BE2C (cell line): ENCODE data around the gene MT1A.

Experiments used
- DNase-seq: peaks from one replicate; pipeline ENCODE4 v3.0.0-alpha.2; 2020
- H3K27me3 ChIP-seq: fragments of 250-450 bp; sonication (Bioruptor Pico); 2 replicates; pipeline ENCODE4 v1.5.1; 2020; ENCODE audit warnings: mild to moderate bottlenecking
- H3K36me3 ChIP-seq: fragments of 250-450 bp; sonication (Bioruptor Pico); 2 replicates; pipeline ENCODE4 v1.5.1; 2020; ENCODE audit warnings: mild to moderate bottlenecking
- H3K4me1 ChIP-seq: fragments of 250-450 bp; sonication (Bioruptor Pico); 2 replicates; pipeline ENCODE4 v1.5.1; 2020
- H3K4me3 ChIP-seq: 2 replicates; pipeline ENCODE4 v1.5.1; 2011; ENCODE audit warnings: low read depth, low read length
- H3K9me3 ChIP-seq: fragments of 250-450 bp; sonication (Bioruptor Pico); 2 replicates; pipeline ENCODE4 v1.5.1; 2020
- CTCF ChIP-seq: IDR thresholded peaks from 2 replicates; pipeline ENCODE4 v1.5.1; 2012; ENCODE audit warnings: mild to moderate bottlenecking, low read depth, low read length

Gene MT1A

GRCh38 chr16:56640076-56640475 lies 1.6 kb downstream of the MT1A start:
- H3K4me1 ChIP-seq: no peaks in the 10 kb centered on the region
- no peaks in the 10 kb centered on the region for H3K36me3 ChIP-seq
- peaks cover 76% of the 10 kb centered on the region for H3K27me3 ChIP-seq
- DNase-seq: no peak
- H3K9me3 ChIP-seq: no peaks in the 10 kb centered on the region
- no peak overlapping the region for H3K4me3 ChIP-seq
- TF ChIP-seq CTCF: no peak

DNA sequence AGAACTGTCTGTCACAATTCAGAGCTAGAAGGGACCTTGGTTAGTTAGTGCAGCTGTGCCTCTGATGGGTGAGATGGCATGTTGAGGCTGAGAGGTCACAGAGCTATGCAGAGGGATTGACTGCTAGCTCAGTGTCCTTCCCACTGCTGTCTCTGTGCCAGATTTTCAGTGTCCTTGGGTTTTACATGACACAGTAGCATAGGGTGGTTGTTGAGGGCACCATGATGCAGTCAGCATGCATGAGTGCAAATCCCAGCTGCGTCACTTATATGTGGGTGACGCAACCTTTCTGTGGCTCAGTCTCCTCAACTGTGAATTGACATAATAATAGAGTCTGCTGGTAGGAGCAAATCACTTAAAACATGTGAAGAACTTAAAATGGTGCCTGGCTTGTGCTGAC lies 2.7 kb downstream of the MT1A start:
- no peaks in the 10 kb centered on the region for H3K36me3 ChIP-seq
- H3K4me3 ChIP-seq: no peak overlapping the region
- H3K9me3 ChIP-seq: no peaks in the 10 kb centered on the region
- no peaks in the 10 kb centered on the region for H3K4me1 ChIP-seq
- H3K27me3 ChIP-seq: peaks cover 65% of the 10 kb centered on the region
- TF ChIP-seq CTCF: no peak
- DNase-seq: no peak

DNA sequence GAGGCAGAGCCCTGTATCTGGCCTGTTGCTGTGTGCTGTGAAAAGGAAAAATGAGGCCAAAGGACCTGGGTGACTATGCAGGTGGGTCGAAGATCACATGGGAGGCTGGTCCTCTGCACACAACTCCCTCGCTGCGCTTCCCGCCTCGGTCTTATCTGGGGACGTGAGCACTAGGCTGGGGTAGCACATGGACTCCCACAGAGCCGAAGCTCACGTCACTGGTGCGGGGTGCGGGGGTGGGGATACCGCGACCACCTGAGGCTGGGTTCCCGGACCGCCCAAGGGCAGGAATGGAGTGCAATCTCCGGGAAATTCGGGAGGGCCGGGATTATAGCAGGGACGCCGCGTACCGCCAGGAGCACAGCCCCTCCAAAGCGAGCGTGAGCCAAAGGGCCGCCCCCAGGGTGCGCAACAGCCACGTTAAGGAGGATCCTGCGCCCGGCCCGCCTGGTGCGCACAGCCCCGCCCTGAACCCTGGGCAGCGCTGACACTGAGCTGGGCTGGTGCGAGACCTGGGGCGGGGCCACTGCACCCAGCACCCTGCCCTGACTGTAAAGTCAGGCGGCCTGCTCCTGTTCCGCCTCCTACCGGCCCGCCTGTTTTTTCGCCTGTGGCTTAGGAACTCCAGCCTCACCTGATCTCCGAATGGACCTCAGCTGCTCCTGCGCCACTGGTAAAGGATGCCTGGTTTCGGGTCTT lies 4.8 kb downstream of the MT1A start:
- Histone ChIP-seq H3K4me1 (no peaks in the 10 kb centered on the region), H3K4me3 (peak overlapping the region; percentile 38), H3K36me3 (no peaks in the 10 kb centered on the region), H3K9me3 (no peaks in the 10 kb centered on the region), H3K27me3 (peaks cover 60% of the 10 kb centered on the region)
- peak; percentile 41 for TF ChIP-seq CTCF
- DNase-seq: peak; percentile 69

DNA sequence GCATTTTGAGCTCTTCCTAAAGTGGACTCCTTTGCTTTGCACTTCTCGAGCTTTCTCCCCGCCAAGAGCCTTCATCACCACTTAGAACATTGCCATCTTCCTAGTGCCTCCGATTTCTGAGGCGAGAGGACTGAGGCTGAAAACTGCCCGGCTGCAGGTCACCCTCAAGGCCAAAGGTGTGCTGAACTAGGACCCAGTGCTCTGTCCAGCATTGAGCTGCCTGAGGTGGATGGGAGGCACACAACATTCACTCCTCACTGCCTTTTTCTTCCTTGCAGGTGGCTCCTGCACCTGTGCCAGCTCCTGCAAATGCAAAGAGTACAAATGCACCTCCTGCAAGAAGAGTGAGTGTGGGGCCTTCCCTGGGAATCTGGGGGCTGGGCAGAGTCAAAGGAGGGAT lies 5.4 kb downstream of the MT1A start:
- Histone ChIP-seq H3K27me3 (peaks cover 54% of the 10 kb centered on the region), H3K4me3 (peak overlapping the region; percentile 38), H3K4me1 (no peaks in the 10 kb centered on the region), H3K9me3 (no peaks in the 10 kb centered on the region), H3K36me3 (no peaks in the 10 kb centered on the region)
- no peak for DNase-seq
- TF ChIP-seq CTCF: no peak

GRCh38 chr16:56645311-56645710 lies 6.8 kb downstream of the MT1A start:
- no peaks in the 10 kb centered on the region for H3K36me3 ChIP-seq
- H3K9me3 ChIP-seq: no peaks in the 10 kb centered on the region
- no peak for DNase-seq
- H3K27me3 ChIP-seq: peaks cover 43% of the 10 kb centered on the region
- TF ChIP-seq CTCF: no peak
- no peaks in the 10 kb centered on the region for H3K4me1 ChIP-seq
- H3K4me3 ChIP-seq: no peak overlapping the region

- no peaks in the 10 kb centered on the region for H3K4me1 ChIP-seq
- H3K4me3 ChIP-seq: no peak overlapping the region
- no peak for TF ChIP-seq CTCF
- DNase-seq: no peak
- H3K36me3 ChIP-seq: no peaks in the 10 kb centered on the region
- H3K27me3 ChIP-seq: peaks cover 43% of the 10 kb centered on the region
- H3K9me3 ChIP-seq: no peaks in the 10 kb centered on the region
Observed at GRCh38 chr16:56645838-56646237, 7.4 kb downstream of the MT1A start.
